ENCODE data around the gene MRTFB.

- no peak for TF ChIP-seq ELF4 (IDR thresholded peaks at IDR 0.05)
- TF ChIP-seq FOXA1 (IDR thresholded peaks at IDR 0.05) = no peak
- no peak for TF ChIP-seq FOXM1 (IDR thresholded peaks at IDR 0.05; ENCODE audit: borderline replicate concordance)
- TF ChIP-seq SUZ12 (IDR thresholded peaks at IDR 0.05) = no peak
- TF ChIP-seq ARNT (IDR thresholded peaks at IDR 0.05) = no peak
- no peak for TF ChIP-seq PKNOX1 (IDR thresholded peaks at IDR 0.05)
- no peak for TF ChIP-seq ZNF384 (IDR thresholded peaks at IDR 0.05)
- no peak for TF ChIP-seq TARDBP (IDR thresholded peaks at IDR 0.05)
- TF ChIP-seq SP1 (IDR thresholded peaks at IDR 0.05) = no peak
- no peak for TF ChIP-seq CTBP1 (IDR thresholded peaks at IDR 0.05; ENCODE audit: borderline replicate concordance)
- TF ChIP-seq LEF1 (IDR thresholded peaks at IDR 0.05; ENCODE audit: borderline replicate concordance) = no peak
- no peak for TF ChIP-seq BHLHE40 (IDR thresholded peaks at IDR 0.05; ENCODE audit: borderline replicate concordance)
- TF ChIP-seq FOXK2 (IDR thresholded peaks at IDR 0.05) = no peak
Observed at GRCh38 chr16:14306485-14307058, 235.5 kb downstream of the MRTFB start.

All from HEK293T (cell line).